HepG2 (cell line): Measurements from ENCODE around the gene IKZF2. TPM values are rescaled to one million over a fixed set of nuclear protein-coding genes. Genes with fewer than 3 reads are reported as not detected.

ENCODE experiments used
- E2F5 ChIP-seq: sonication (generic); formaldehyde crosslinking; conservative IDR thresholded peaks from 2 replicates; pipeline ENCODE4 v1.4.0; 2020; ENCODE audit warnings: missing genetic modification reagents
- HDAC1 ChIP-seq: sonication (generic); formaldehyde crosslinking; IDR thresholded peaks from 2 replicates; pipeline ENCODE4 v1.5.1; 2020; ENCODE audit warnings: mild to moderate bottlenecking, missing genetic modification reagents
- IRF1 ChIP-seq: sonication (generic); formaldehyde crosslinking; IDR thresholded peaks from 2 replicates; pipeline ENCODE4 v1.4.0; 2020; ENCODE audit warnings: low read depth, mild to moderate bottlenecking, missing genetic modification reagents
- IRX3 ChIP-seq: sonication (generic); formaldehyde crosslinking; IDR thresholded peaks from 2 replicates; pipeline ENCODE4 v1.8.1; 2023; ENCODE audit warnings: mild to moderate bottlenecking, low read depth, missing genetic modification reagents, borderline replicate concordance
- PCBP1 ChIP-seq: fragments of 200-400 bp; formaldehyde crosslinking; IDR thresholded peaks from 2 replicates; pipeline ENCODE4 v1.6.1; 2017; ENCODE audit warnings: mild to moderate bottlenecking, low read depth, low read length, borderline replicate concordance
- RBFOX2 ChIP-seq: fragments of 200-400 bp; formaldehyde crosslinking; IDR thresholded peaks from 2 replicates; pipeline ENCODE4 v1.6.1; 2017; ENCODE audit warnings: low read depth, mild to moderate bottlenecking, low read length
- SALL1 ChIP-seq: sonication (generic); formaldehyde crosslinking; IDR thresholded peaks from 2 replicates; pipeline ENCODE4 v1.8.0; 2022; ENCODE audit warnings: mild to moderate bottlenecking, missing genetic modification reagents
- UBTF ChIP-seq: sonication (generic); formaldehyde crosslinking; IDR thresholded peaks from 2 replicates; pipeline ENCODE4 v1.4.0; 2020; ENCODE audit warnings: mild to moderate bottlenecking, missing genetic modification reagents
- YY1 ChIP-seq: IDR thresholded peaks from 2 replicates; pipeline ENCODE4 v1.6.1; 2011; ENCODE audit warnings: low read length, low read depth, moderate library complexity, mild to moderate bottlenecking; ENCODE audit not compliant: insufficient read depth, insufficient replicate concordance
- ZBTB44 ChIP-seq: sonication (generic); formaldehyde crosslinking; IDR thresholded peaks from 2 replicates; pipeline ENCODE4 v1.4.0; 2020; ENCODE audit warnings: missing genetic modification reagents
- ZBTB7B ChIP-seq: sonication (generic); formaldehyde crosslinking; IDR thresholded peaks from 2 replicates; pipeline ENCODE4 v1.4.0; 2020; ENCODE audit warnings: missing genetic modification reagents
- ZHX2 ChIP-seq, 2 experiments: sonication (generic) in 1 of 2; formaldehyde crosslinking in 1 of 2; IDR thresholded peaks; 2 replicates each; pipeline versions ENCODE4 v1.6.1 to v1.9.0; 2014 to 2022; ENCODE audit warnings: antibody characterized with exemption in 1 of 2, borderline replicate concordance in 1 of 2, inconsistent platforms in 1 of 2, low read depth in 1 of 2, missing genetic modification reagents in 1 of 2
- ZNF343 ChIP-seq: sonication (generic); formaldehyde crosslinking; IDR thresholded peaks from 2 replicates; pipeline ENCODE4 v1.4.0; 2020; ENCODE audit warnings: mild to moderate bottlenecking, missing genetic modification reagents
- ZNF547 ChIP-seq: sonication (generic); formaldehyde crosslinking; IDR thresholded peaks from 2 replicates; pipeline ENCODE4 v1.5.1; 2020; ENCODE audit warnings: mild to moderate bottlenecking, missing genetic modification reagents
- ZNF550 ChIP-seq: sonication (generic); formaldehyde crosslinking; IDR thresholded peaks from 2 replicates; pipeline ENCODE4 v1.4.0; 2020; ENCODE audit warnings: mild to moderate bottlenecking, missing genetic modification reagents, borderline replicate concordance
- polyA plus RNA-seq, 8 experiments: library from polyadenylated mRNA; depleted of rRNA in 3 of 8; stranded (reverse) in 7 of 8; unstranded in 1 of 8; fragments of >200 nt; fragmentation: Illumina TruSeq in 4 of 8; extraction: Trizol in 4 of 8; gene quantifications; 2 replicates each; pipeline versions ENCODE4 v1.2.1 to v1.2.3, GENCODE V29; 2011 to 2016; ENCODE audit warnings: low read depth in 4 of 8, missing spikeins in 1 of 8, mixed read lengths in 1 of 8; ENCODE audit not compliant: insufficient read depth in 1 of 8
- total RNA-seq, 5 experiments: library from RNA; depleted of rRNA; stranded (reverse); fragments of >200 nt; fragmentation: Illumina TruSeq; extraction: Trizol; gene quantifications; 2 replicates each; pipeline ENCODE4 v1.2.3, GENCODE V29; 2016; ENCODE audit warnings: low read depth in 1 of 5

IKZF2 gene
- total and polyA plus RNA-seq, 2 of the 13 experiments (the other 11 are each of a cell fraction or from before 2014, with no cell fraction given): 0.18 to 0.86 TPM

GRCh38 chr2:213152065-213152794, 818 bp upstream of the IKZF2 start (continued):
- TF ChIP-seq ZBTB44 (CRISPR knock-in tag): 0 out of 2 replicates have a peak, but pooled peaks have one; percentile 9
- peak; percentile 3 for TF ChIP-seq YY1
- TF ChIP-seq ZHX2 (IDR thresholded peaks at IDR 0.05; ENCODE audit: low read depth): 0 out of 2 replicates have a peak, but pooled peaks have one; percentile 20
- no peak for TF ChIP-seq ZHX2 (CRISPR knock-in tag; IDR thresholded peaks at IDR 0.05; ENCODE audit: borderline replicate concordance)
- TF ChIP-seq RBFOX2: peak; percentile 9; the same call in 1 of the 2 replicates
- TF ChIP-seq ZNF343: peak; percentile 85; the same call in 1 of the 2 replicates
- peak; percentile 9; the same call in 1 of the 2 replicates for TF ChIP-seq ZNF547 (CRISPR knock-in tag)
- TF ChIP-seq E2F5: no peak; the same call in 1 of the 2 replicates
- TF ChIP-seq IRF1 (CRISPR knock-in tag): 0 out of 2 replicates have a peak, but pooled peaks have one; percentile 67
- TF ChIP-seq ZBTB7B: peak; percentile 55; the same call in 1 of the 2 replicates
- 0 out of 2 replicates have a peak, but pooled peaks have one; percentile 17 for TF ChIP-seq IRX3 (CRISPR knock-in tag)
- TF ChIP-seq ZNF550: no peak
- TF ChIP-seq PCBP1: no peak
- peak; percentile 32 for TF ChIP-seq HDAC1 (CRISPR knock-in tag)
- TF ChIP-seq UBTF: 0 out of 2 replicates have a peak, but pooled peaks have one; percentile 43
- TF ChIP-seq SALL1: peak; percentile 42; the same call in 1 of the 2 replicates
